ENCODE results near the gene RCN1. TPM values are rescaled to one million over a fixed set of nuclear protein-coding genes. Genes with fewer than 3 reads are reported as not detected.

The RCN1 gene
- total RNA-seq, 1 donor from 2014 or later: 246 TPM

- Mint-ChIP-seq H3K4me1 (peaks cover 7% of the 10 kb centered on the region), H3K9me3 (peaks cover 5% of the 10 kb centered on the region), H3K4me3 (no peak overlapping the region), H3K27me3 (ENCODE audit: insufficient read depth, low read depth) (peaks cover 3% of the 10 kb centered on the region), H3K27ac (no peak overlapping the region), H3K36me3 (no peaks in the 10 kb centered on the region)
- no peaks in the 10 kb centered on the region for H3K4me1 ChIP-seq
- no peak overlapping the region for H3K9ac ChIP-seq
- no peaks in the 10 kb centered on the region for H3K79me2 ChIP-seq (ENCODE audit: low read depth)
- no peak overlapping the region for H3K4me2 ChIP-seq
- no peak overlapping the region for H3K4me3 ChIP-seq
- TF ChIP-seq EZH2 (IDR thresholded peaks at IDR 0.05) (no peak), CTCF (IDR thresholded peaks at IDR 0.05) (no peak), EZH2phosphoT487 (IDR thresholded peaks at IDR 0.05) (no peak)
- no peaks in the 10 kb centered on the region for H4K20me1 ChIP-seq (ENCODE audit: low read depth)
- H3K9me3 ChIP-seq (ENCODE audit: low read depth): no peaks in the 10 kb centered on the region
- no peak overlapping the region for H2AFZ ChIP-seq (replicated peaks)
- H3K27ac ChIP-seq: no peak overlapping the region
- no peak for DNase-seq (ENCODE audit: low spot score)
- H3K27me3 ChIP-seq: no peaks in the 10 kb centered on the region
- no peaks in the 10 kb centered on the region for H3F3A ChIP-seq (ENCODE audit: low read depth)
- no peaks in the 10 kb centered on the region for H3K36me3 ChIP-seq
Measured at GRCh38 chr11:32137869-32138268, 47.0 kb downstream of the RCN1 start.

GRCh38 chr11:32138902-32139301 lies 48.0 kb downstream of the RCN1 start:
- Mint-ChIP-seq H3K9me3 (peaks cover 5% of the 10 kb centered on the region), H3K36me3 (no peaks in the 10 kb centered on the region), H3K4me1 (peaks cover 7% of the 10 kb centered on the region), H3K27ac (peak overlapping the region; percentile 36), H3K4me3 (no peak overlapping the region), H3K27me3 (ENCODE audit: insufficient read depth, low read depth) (peaks cover 3% of the 10 kb centered on the region)
- Histone ChIP-seq H4K20me1 (ENCODE audit: low read depth) (no peaks in the 10 kb centered on the region), H2AFZ (replicated peaks) (no peak overlapping the region), H3K4me3 (no peak overlapping the region), H3K27ac (no peak overlapping the region), H3K36me3 (no peaks in the 10 kb centered on the region), H3K27me3 (no peaks in the 10 kb centered on the region), H3K4me1 (no peaks in the 10 kb centered on the region), H3K9ac (no peak overlapping the region), H3K9me3 (ENCODE audit: low read depth) (no peaks in the 10 kb centered on the region), H3K79me2 (ENCODE audit: low read depth) (no peaks in the 10 kb centered on the region), H3F3A (ENCODE audit: low read depth) (no peaks in the 10 kb centered on the region), H3K4me2 (no peak overlapping the region)
- TF ChIP-seq EZH2phosphoT487 (IDR thresholded peaks at IDR 0.05): no peak
- no peak for TF ChIP-seq EZH2 (IDR thresholded peaks at IDR 0.05)
- TF ChIP-seq CTCF (IDR thresholded peaks at IDR 0.05): no peak
- no peak for DNase-seq (ENCODE audit: low spot score)

- Histone ChIP-seq H3K79me2 (ENCODE audit: low read depth) (no peaks in the 10 kb centered on the region), H3K4me3 (no peak overlapping the region), H2AFZ (replicated peaks) (no peak overlapping the region), H3K27me3 (no peaks in the 10 kb centered on the region), H3K27ac (no peak overlapping the region), H3F3A (ENCODE audit: low read depth) (no peaks in the 10 kb centered on the region), H3K4me1 (no peaks in the 10 kb centered on the region), H3K4me2 (no peak overlapping the region), H3K9me3 (ENCODE audit: low read depth) (no peaks in the 10 kb centered on the region), H3K9ac (no peak overlapping the region), H3K36me3 (no peaks in the 10 kb centered on the region), H4K20me1 (ENCODE audit: low read depth) (no peaks in the 10 kb centered on the region)
- peaks cover 7% of the 10 kb centered on the region for H3K4me1 Mint-ChIP-seq
- no peak for DNase-seq (ENCODE audit: low spot score)
- no peak overlapping the region for H3K27ac Mint-ChIP-seq
- H3K4me3 Mint-ChIP-seq: no peak overlapping the region
- no peaks in the 10 kb centered on the region for H3K36me3 Mint-ChIP-seq
- H3K9me3 Mint-ChIP-seq: peaks cover 6% of the 10 kb centered on the region
- peaks cover 3% of the 10 kb centered on the region for H3K27me3 Mint-ChIP-seq (ENCODE audit: insufficient read depth, low read depth)
- no peak for TF ChIP-seq CTCF (IDR thresholded peaks at IDR 0.05)
Measured at GRCh38 chr11:32139896-32140520, 49.1 kb downstream of the RCN1 start.

Data from neural progenitor cell (in vitro differentiated cells).